Uterine smooth muscle cell (primary cell): ENCODE results near the gene MYEOV. TPM values are rescaled to one million over a fixed set of nuclear protein-coding genes. Genes with fewer than 3 reads are reported as not detected.

Experiments
- total RNA-seq: library from RNA; depleted of rRNA; stranded (reverse); fragments of >200 nt; gene quantifications from 2 replicates; pipeline ENCODE4 v1.2.3, GENCODE V29; 2014

Gene MYEOV
- total RNA-seq = 0.62 and 5.2 TPM in 2 replicates

GRCh38 chr11:69293819-69294505 is at the start of gene MYEOV:
Gene MYEOV, plus strand, starts transcription at chr11:69294155. Its CDS starts 1,200 bp downstream, at chr11:69295355.

Other genes starting within 250 kb of the MYEOV start
- 14.1 and 16.4 TPM in 2 replicates for gene TPCN2, start 245.2 kb upstream of the MYEOV start, total RNA-seq
- gene SMIM38, start 138.2 kb upstream of the MYEOV start, total RNA-seq = 0.11 and 0.87 TPM in 2 replicates
- gene LINC01488, start 187.5 kb downstream of the MYEOV start, total RNA-seq = not detected in 2 replicates